H1 (cell line): ENCODE data around the gene YIF1B. TPM values are rescaled to one million over a fixed set of nuclear protein-coding genes. Genes with fewer than 3 reads are reported as not detected.

Experiments
- ASH2L ChIP-seq: fragments of 200-600, 300-600 bp; sonication (generic); IDR thresholded peaks from one replicate; pipeline ENCODE4 v1.7.1; 2017; ENCODE audit warnings: low read length
- BRCA1 ChIP-seq: IDR thresholded peaks from 2 replicates; pipeline ENCODE4 v1.6.1; 2012; ENCODE audit warnings: low read depth, low read length, improper control_type of control experiment
- CHD2 ChIP-seq: IDR thresholded peaks from 2 replicates; pipeline ENCODE4 v1.6.1; 2012; ENCODE audit warnings: low read length, improper control_type of control experiment
- EGR1 ChIP-seq: IDR thresholded peaks from 2 replicates; pipeline ENCODE4 v1.6.1; 2011; ENCODE audit warnings: low read depth, low read length, borderline replicate concordance
- FOSL1 ChIP-seq: IDR thresholded peaks from 2 replicates; pipeline ENCODE4 v1.6.1; 2011; ENCODE audit warnings: mild to moderate bottlenecking, low read depth, low read length, moderate library complexity; ENCODE audit not compliant: insufficient read depth
- GABPA ChIP-seq: IDR thresholded peaks from 2 replicates; pipeline ENCODE4 v1.6.1; 2011; ENCODE audit warnings: mild to moderate bottlenecking, low read length, moderate library complexity, borderline replicate concordance; ENCODE audit not compliant: insufficient read depth
- GTF2F1 ChIP-seq: IDR thresholded peaks from 2 replicates; pipeline ENCODE4 v1.6.1; 2012; ENCODE audit warnings: low read depth, low read length, improper control_type of control experiment, borderline replicate concordance
- KDM4A ChIP-seq: IDR thresholded peaks from one replicate; pipeline ENCODE4 v1.7.1; 2012; ENCODE audit warnings: low read depth, mild to moderate bottlenecking, moderate library complexity, low read length, inconsistent platforms; ENCODE audit not compliant: severe bottlenecking
- NRF1 ChIP-seq: IDR thresholded peaks from 2 replicates; pipeline ENCODE4 v1.6.1; 2011; ENCODE audit warnings: mild to moderate bottlenecking, low read depth, low read length, improper control_type of control experiment
- POLR2AphosphoS5 ChIP-seq: IDR thresholded peaks from 2 replicates; pipeline ENCODE4 v1.6.1; 2011; ENCODE audit warnings: low read depth, low read length
- SIRT6 ChIP-seq: IDR thresholded peaks from one replicate; pipeline ENCODE4 v1.7.1; 2012; ENCODE audit warnings: low read length, inconsistent platforms
- SP1 ChIP-seq: IDR thresholded peaks from 2 replicates; pipeline ENCODE4 v1.6.1; 2011; ENCODE audit warnings: low read depth, low read length
- SP2 ChIP-seq: IDR thresholded peaks from 2 replicates; pipeline ENCODE4 v1.6.1; 2012; ENCODE audit warnings: mild to moderate bottlenecking, low read length, inconsistent platforms
- SP4 ChIP-seq: IDR thresholded peaks from 2 replicates; pipeline ENCODE4 v1.6.1; 2012; ENCODE audit warnings: low read length, inconsistent platforms
- SRF ChIP-seq: IDR thresholded peaks from 2 replicates; pipeline ENCODE4 v1.6.1; 2011; ENCODE audit warnings: mild to moderate bottlenecking, low read depth, low read length, moderate library complexity
- TAF1 ChIP-seq: IDR thresholded peaks from 2 replicates; pipeline ENCODE4 v1.6.1; 2011; ENCODE audit warnings: mild to moderate bottlenecking, low read depth, low read length
- TAF7 ChIP-seq: optimal IDR thresholded peaks from 2 replicates; pipeline ENCODE3; 2011; ENCODE audit warnings: low read depth, mild to moderate bottlenecking, inconsistent platforms, low read length, moderate library complexity, borderline replicate concordance
- TBP ChIP-seq: IDR thresholded peaks from 2 replicates; pipeline ENCODE4 v1.6.1; 2011; ENCODE audit warnings: low read depth, low read length, improper control_type of control experiment
- YY1 ChIP-seq: IDR thresholded peaks from 2 replicates; pipeline ENCODE4 v1.6.1; 2011; ENCODE audit warnings: low read depth, mild to moderate bottlenecking, low read length
- polyA plus RNA-seq, 7 experiments: library from polyadenylated mRNA; depleted of rRNA in 3 of 7; stranded (reverse) in 5 of 7; unstranded in 2 of 7; fragments of >200 nt in 5 of 7; fragments of 200-250 nt in 2 of 7; gene quantifications; 1 replicate in 5 of 7; 2 replicates in 1 of 7; 4 replicates in 1 of 7; pipeline versions ENCODE4 v1.2.1 to v1.2.3, GENCODE V29; 2011 to 2013; ENCODE audit warnings: missing spikeins in 2 of 7, mixed read lengths in 2 of 7
- total RNA-seq: library from RNA; stranded (reverse); fragmentation: NEBNext Ultra II Directional; extraction: Animal tissue kit (Norgen Biotek cat#: 25700); gene quantifications from 2 replicates; pipeline ENCODE4 v1.2.1, GENCODE V29; 2021

YIF1B gene
- total and polyA plus RNA-seq, 2 of the 8 experiments (the other 6 are each of a cell fraction or from before 2014, with no cell fraction given), result 89.6 to 305 TPM

DNA sequence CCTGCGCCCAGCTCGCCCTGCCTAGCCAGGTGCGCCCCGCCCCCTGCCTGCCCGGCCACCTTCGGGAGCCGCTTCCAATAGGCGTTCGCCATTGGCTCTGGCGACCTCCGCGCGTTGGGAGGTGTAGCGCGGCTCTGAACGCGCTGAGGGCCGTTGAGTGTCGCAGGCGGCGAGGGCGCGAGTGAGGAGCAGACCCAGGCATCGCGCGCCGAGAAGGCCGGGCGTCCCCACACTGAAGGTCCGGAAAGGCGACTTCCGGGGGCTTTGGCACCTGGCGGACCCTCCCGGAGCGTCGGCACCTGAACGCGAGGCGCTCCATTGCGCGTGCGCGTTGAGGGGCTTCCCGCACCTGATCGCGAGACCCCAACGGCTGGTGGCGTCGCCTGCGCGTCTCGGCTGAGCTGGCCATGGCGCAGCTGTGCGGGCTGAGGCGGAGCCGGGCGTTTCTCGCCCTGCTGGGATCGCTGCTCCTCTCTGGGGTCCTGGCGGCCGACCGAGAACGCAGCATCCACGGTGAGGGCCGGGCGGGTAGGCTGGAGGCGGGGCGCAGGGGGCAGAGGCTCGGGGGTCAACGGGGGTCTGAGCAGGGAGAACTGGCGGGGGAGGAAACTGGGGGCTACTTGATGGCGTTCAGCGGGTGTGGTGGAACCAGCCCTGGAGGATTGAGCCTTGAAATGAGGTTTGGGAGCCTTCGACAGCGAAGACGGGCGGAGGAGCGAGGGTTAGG, 51.1 kb downstream of the YIF1B start, which contains the start of gene SPINT2 (continued):
- TF ChIP-seq YY1, result peak; percentile 57; the same call in 1 of the 2 replicates
- TF ChIP-seq SRF, result no peak
- peak; percentile 60 for TF ChIP-seq NRF1
- peak; percentile 92 for TF ChIP-seq TAF7
- no peak for TF ChIP-seq GTF2F1
- no peak for TF ChIP-seq SP2
- TF ChIP-seq KDM4A, result peak; percentile 85
- TF ChIP-seq CHD2, result peak; percentile 96
- TF ChIP-seq EGR1, result 0 out of 2 replicates have a peak, but pooled peaks have one; percentile 20
- peak; percentile 60; the same call in 1 of the 2 replicates for TF ChIP-seq TBP
- peak; percentile 38; the same call in 1 of the 2 replicates for TF ChIP-seq SP4
- TF ChIP-seq POLR2AphosphoS5, result peak; percentile 93
- no peak for TF ChIP-seq SIRT6
- no peak for TF ChIP-seq FOSL1
- TF ChIP-seq TAF1, result peak; percentile 81
- peak; percentile 84 for TF ChIP-seq BRCA1
- TF ChIP-seq GABPA, result peak; percentile 86
- TF ChIP-seq SP1, result no peak
- peak; percentile 84 for TF ChIP-seq ASH2L
- TF ChIP-seq, all 59 proteins: peak for 20
